ENCODE data around the gene LEF1. TPM values are rescaled to one million over a fixed set of nuclear protein-coding genes. Genes with fewer than 3 reads are reported as not detected.
A peak's percentile ranks its signal among the peaks of the same experiment; 100 is the strongest.

The LEF1 gene
- total RNA-seq, 2 experiments from 2014 or later: 350 to 367 TPM

- intact Hi-C loops (cut with micrococcal nuclease): loop anchor here (1.0 kb wide), 1 partner anchor 9 kb away; no protein-coding TSS in a partner anchor
- Mint-ChIP-seq H3K9me3 (no peaks in the 10 kb centered on the region), H3K4me1 (ENCODE audit: low read depth) (peaks cover 58% of the 10 kb centered on the region), H3K4me3 (peak overlapping the region; percentile 57), H3K36me3 (ENCODE audit: low read depth) (peaks cover 81% of the 10 kb centered on the region), H3K27ac (peak overlapping the region; percentile 97), H3K27me3 (ENCODE audit: low read depth) (no peaks in the 10 kb centered on the region)
- CTCF ChIA-PET: interaction anchor here (1.2 to 3.5 kb wide), 4 partner anchors 49 to 412 kb away, joined by 3 to 15 read pairs (median 8); no protein-coding TSS in a partner anchor
- DNase-seq: no peak
Measured at GRCh38 chr4:108160741-108161352, 7.9 kb downstream of the LEF1 start.

GRCh38 chr4:108159845-108160244 lies 8.9 kb downstream of the LEF1 start:
- Mint-ChIP-seq H3K27me3 (ENCODE audit: low read depth) (no peaks in the 10 kb centered on the region), H3K4me3 (peak overlapping the region; percentile 57), H3K4me1 (ENCODE audit: low read depth) (peaks cover 68% of the 10 kb centered on the region), H3K27ac (peak overlapping the region; percentile 97), H3K9me3 (no peaks in the 10 kb centered on the region), H3K36me3 (ENCODE audit: low read depth) (peaks cover 81% of the 10 kb centered on the region)
- no peak for DNase-seq
- intact Hi-C loops (cut with micrococcal nuclease): loop anchor here (1.0 to 5.0 kb wide), 2 partner anchors 8 to 457 kb away; no protein-coding TSS in a partner anchor
- CTCF ChIA-PET: interaction anchor here (0.9 to 3.5 kb wide), 10 partner anchors 10 to 413 kb away, joined by 3 to 15 read pairs (median 6); no protein-coding TSS in a partner anchor

- peak overlapping the region; percentile 97 for H3K27ac Mint-ChIP-seq
Measured at GRCh38 chr4:108157655-108158054, 11.1 kb downstream of the LEF1 start.

GRCh38 chr4:108156391-108156790 lies 12.3 kb downstream of the LEF1 start:
- CTCF ChIA-PET: interaction anchor here (0.9 to 2.9 kb wide), 11 partner anchors 12 to 417 kb away, joined by 3 to 10 read pairs (median 5); partner anchors contain the start of gene LEF1
- Mint-ChIP-seq H3K36me3 (ENCODE audit: low read depth) (peaks cover 72% of the 10 kb centered on the region), H3K4me3 (peak overlapping the region; percentile 75), H3K27ac (peak overlapping the region; percentile 97), H3K9me3 (no peaks in the 10 kb centered on the region), H3K4me1 (ENCODE audit: low read depth) (peaks cover 77% of the 10 kb centered on the region), H3K27me3 (ENCODE audit: low read depth) (no peaks in the 10 kb centered on the region)
- no peak for DNase-seq
- intact Hi-C loops (cut with micrococcal nuclease): loop anchor here (2.0 to 5.0 kb wide), 2 partner anchors 16 to 461 kb away; no protein-coding TSS in a partner anchor

More at GRCh38 chr4:108157655-108158054, 11.1 kb downstream of the LEF1 start:
- Mint-ChIP-seq H3K9me3 (no peaks in the 10 kb centered on the region), H3K4me3 (peak overlapping the region; percentile 57), H3K27me3 (ENCODE audit: low read depth) (no peaks in the 10 kb centered on the region), H3K4me1 (ENCODE audit: low read depth) (peaks cover 74% of the 10 kb centered on the region), H3K36me3 (ENCODE audit: low read depth) (peaks cover 69% of the 10 kb centered on the region)
- CTCF ChIA-PET: interaction anchor here (1.2 to 2.9 kb wide), 10 partner anchors 9 to 335 kb away, joined by 3 to 10 read pairs (median 4); partner anchors contain the start of gene LEF1
- no peak for DNase-seq
- intact Hi-C loops (cut with micrococcal nuclease): loop anchor here (1.0 to 5.0 kb wide), 4 partner anchors 8 to 460 kb away; no protein-coding TSS in a partner anchor

GRCh38 chr4:108155373-108155772 lies 13.4 kb downstream of the LEF1 start:
- no peaks in the 10 kb centered on the region for H3K9me3 Mint-ChIP-seq

GRCh38 chr4:108152980-108153379 lies 15.8 kb downstream of the LEF1 start:
- Mint-ChIP-seq H3K27ac (peak overlapping the region; percentile 90), H3K27me3 (ENCODE audit: low read depth) (no peaks in the 10 kb centered on the region), H3K4me1 (ENCODE audit: low read depth) (peaks cover 72% of the 10 kb centered on the region), H3K36me3 (ENCODE audit: low read depth) (peaks cover 56% of the 10 kb centered on the region), H3K4me3 (peak overlapping the region; percentile 63), H3K9me3 (no peaks in the 10 kb centered on the region)
- intact Hi-C loops (cut with micrococcal nuclease): loop anchor here (1.0 kb wide), 1 partner anchor 7 kb away; no protein-coding TSS in a partner anchor
- CTCF ChIA-PET: interaction anchor here (0.9 to 1.7 kb wide), 6 partner anchors 33 to 134 kb away, joined by 3 to 5 read pairs (median 4); no protein-coding TSS in a partner anchor
- no peak for DNase-seq

More at GRCh38 chr4:108155373-108155772, 13.4 kb downstream of the LEF1 start:
- H3K27me3 Mint-ChIP-seq (ENCODE audit: low read depth): no peaks in the 10 kb centered on the region
- DNase-seq: peak; percentile 76
- H3K4me3 Mint-ChIP-seq: peak overlapping the region; percentile 75
- intact Hi-C loops (cut with micrococcal nuclease): loop anchor here (5.0 kb wide), 1 partner anchor 462 kb away; no protein-coding TSS in a partner anchor
- peaks cover 70% of the 10 kb centered on the region for H3K36me3 Mint-ChIP-seq (ENCODE audit: low read depth)
- CTCF ChIA-PET: interaction anchor here (0.8 to 2.1 kb wide), 6 partner anchors 10 to 359 kb away, joined by 3 to 7 read pairs (median 4); no protein-coding TSS in a partner anchor
- H3K27ac Mint-ChIP-seq: peak overlapping the region; percentile 97
- peaks cover 77% of the 10 kb centered on the region for H3K4me1 Mint-ChIP-seq (ENCODE audit: low read depth)

- intact Hi-C loops (cut with micrococcal nuclease): loop anchor here (1.0 to 10.0 kb wide), 2 partner anchors 41 to 1285 kb away; partner anchors contain the start of gene SEC24B
- Mint-ChIP-seq H3K9me3 (no peaks in the 10 kb centered on the region), H3K27me3 (ENCODE audit: low read depth) (no peaks in the 10 kb centered on the region), H3K4me3 (peak overlapping the region; percentile 36), H3K36me3 (ENCODE audit: low read depth) (peaks cover 62% of the 10 kb centered on the region), H3K4me1 (ENCODE audit: low read depth) (peaks cover 79% of the 10 kb centered on the region), H3K27ac (peak overlapping the region; percentile 90)
- DNase-seq: no peak
- CTCF ChIA-PET: interaction anchor here (0.7 to 1.6 kb wide), 10 partner anchors 9 to 114 kb away, joined by 3 to 7 read pairs (median 4); no protein-coding TSS in a partner anchor
Measured at GRCh38 chr4:108149588-108150380, 18.9 kb downstream of the LEF1 start.

GRCh38 chr4:108148316-108148715 lies 20.4 kb downstream of the LEF1 start:
- CTCF ChIA-PET: interaction anchor here (0.8 kb wide), 1 partner anchor 119 kb away, joined by 3 read pairs; no protein-coding TSS in a partner anchor
- intact Hi-C loops (cut with micrococcal nuclease): loop anchor here (1.0 to 10.0 kb wide), 4 partner anchors 9 to 1286 kb away; partner anchors contain the start of gene SEC24B
- Mint-ChIP-seq H3K27me3 (ENCODE audit: low read depth) (no peaks in the 10 kb centered on the region), H3K4me3 (peak overlapping the region; percentile 53), H3K4me1 (ENCODE audit: low read depth) (peaks cover 91% of the 10 kb centered on the region), H3K27ac (peak overlapping the region; percentile 99), H3K36me3 (ENCODE audit: low read depth) (peaks cover 71% of the 10 kb centered on the region), H3K9me3 (no peaks in the 10 kb centered on the region)
- peak; percentile 77 for DNase-seq

- CTCF ChIA-PET: interaction anchor here (0.8 to 1.5 kb wide), 3 partner anchors 12 to 22 kb away, joined by 3 to 8 read pairs (median 4); partner anchors contain the start of gene LEF1
- Mint-ChIP-seq H3K4me1 (ENCODE audit: low read depth) (peaks cover 89% of the 10 kb centered on the region), H3K4me3 (peak overlapping the region; percentile 57), H3K9me3 (no peaks in the 10 kb centered on the region), H3K36me3 (ENCODE audit: low read depth) (peaks cover 67% of the 10 kb centered on the region), H3K27ac (peak overlapping the region; percentile 99), H3K27me3 (ENCODE audit: low read depth) (no peaks in the 10 kb centered on the region)
- peak; percentile 42 for DNase-seq
- intact Hi-C loops (cut with micrococcal nuclease): loop anchor here (1.0 to 10.0 kb wide), 3 partner anchors 16 to 1288 kb away; partner anchors contain the start of gene SEC24B
Measured at GRCh38 chr4:108146819-108147218, 21.9 kb downstream of the LEF1 start.

GRCh38 chr4:108146336-108146735 lies 22.4 kb downstream of the LEF1 start:
- Mint-ChIP-seq H3K27me3 (ENCODE audit: low read depth) (no peaks in the 10 kb centered on the region), H3K4me3 (peak overlapping the region; percentile 57), H3K9me3 (no peaks in the 10 kb centered on the region), H3K36me3 (ENCODE audit: low read depth) (peaks cover 69% of the 10 kb centered on the region), H3K4me1 (ENCODE audit: low read depth) (peaks cover 90% of the 10 kb centered on the region), H3K27ac (peak overlapping the region; percentile 99)
- CTCF ChIA-PET: interaction anchor here (1.1 to 1.8 kb wide), 3 partner anchors 11 to 17 kb away, joined by 4 to 8 read pairs (median 6); no protein-coding TSS in a partner anchor
- intact Hi-C loops (cut with micrococcal nuclease): loop anchor here (1.0 to 10.0 kb wide), 3 partner anchors 16 to 1288 kb away; partner anchors contain the start of gene SEC24B
- DNase-seq: no peak

- no peaks in the 10 kb centered on the region for H3K9me3 Mint-ChIP-seq
- H3K4me3 Mint-ChIP-seq: peak overlapping the region; percentile 57
- H3K4me1 Mint-ChIP-seq (ENCODE audit: low read depth): peaks cover 91% of the 10 kb centered on the region
- no peaks in the 10 kb centered on the region for H3K27me3 Mint-ChIP-seq (ENCODE audit: low read depth)
- CTCF ChIA-PET: interaction anchor here (1.2 to 3.0 kb wide), 8 partner anchors 10 to 428 kb away, joined by 3 to 12 read pairs (median 5); no protein-coding TSS in a partner anchor
- intact Hi-C loops (cut with micrococcal nuclease): loop anchor here (10.0 kb wide), 1 partner anchor 1290 kb away; the partner anchor contains the start of gene SEC24B
- peaks cover 76% of the 10 kb centered on the region for H3K36me3 Mint-ChIP-seq (ENCODE audit: low read depth)
- peak overlapping the region; percentile 99 for H3K27ac Mint-ChIP-seq
- peak; percentile 64 for DNase-seq
Measured at GRCh38 chr4:108144451-108144850, 24.3 kb downstream of the LEF1 start.
